ENCODE measurements around the gene PCDHA13.
"Not testable (repeated sequence)": the region's sequence is repeated elsewhere in the genome, so short reads cannot be mapped to it uniquely, and the experiment has no call there.

The PCDHA13 gene, protein sequence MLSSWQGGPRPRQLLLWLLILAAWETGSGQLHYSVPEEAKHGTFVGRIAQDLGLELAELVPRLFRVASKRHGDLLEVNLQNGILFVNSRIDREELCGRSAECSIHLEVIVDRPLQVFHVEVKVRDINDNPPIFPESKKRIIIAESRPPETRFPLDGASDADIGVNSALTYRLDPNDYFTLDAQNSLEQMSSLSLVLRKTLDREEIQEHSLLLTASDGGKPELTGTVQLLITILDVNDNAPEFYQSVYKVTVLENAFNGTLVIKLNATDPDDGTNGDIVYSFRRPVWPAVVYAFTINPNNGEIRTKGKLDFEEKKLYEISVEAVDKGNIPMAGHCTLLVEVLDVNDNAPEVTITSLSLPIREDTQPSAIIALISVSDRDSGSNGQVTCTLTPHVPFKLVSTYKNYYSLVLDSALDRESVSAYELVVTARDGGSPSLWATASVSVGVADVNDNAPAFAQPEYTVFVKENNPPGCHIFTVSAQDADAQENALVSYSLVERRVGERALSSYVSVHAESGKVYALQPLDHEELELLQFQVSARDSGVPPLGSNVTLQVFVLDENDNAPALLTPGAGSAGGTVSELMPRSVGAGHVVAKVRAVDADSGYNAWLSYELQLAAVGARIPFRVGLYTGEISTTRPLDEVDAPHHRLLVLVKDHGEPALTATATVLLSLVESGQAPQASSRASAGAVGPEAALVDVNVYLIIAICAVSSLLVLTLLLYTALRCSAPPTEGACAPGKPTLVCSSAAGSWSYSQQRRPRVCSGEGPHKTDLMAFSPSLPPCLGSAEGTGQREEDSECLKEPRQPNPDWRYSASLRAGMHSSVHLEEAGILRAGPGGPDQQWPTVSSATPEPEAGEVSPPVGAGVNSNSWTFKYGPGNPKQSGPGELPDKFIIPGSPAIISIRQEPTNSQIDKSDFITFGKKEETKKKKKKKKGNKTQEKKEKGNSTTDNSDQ

GRCh38 chr5:140881889-140882590 is at the start of gene PCDHA13:
Gene PCDHA13 (plus strand): TSS chr5:140882124. CDS start chr5:140882269, 145 bp downstream.
- DNase-seq, result no peak

DNA sequence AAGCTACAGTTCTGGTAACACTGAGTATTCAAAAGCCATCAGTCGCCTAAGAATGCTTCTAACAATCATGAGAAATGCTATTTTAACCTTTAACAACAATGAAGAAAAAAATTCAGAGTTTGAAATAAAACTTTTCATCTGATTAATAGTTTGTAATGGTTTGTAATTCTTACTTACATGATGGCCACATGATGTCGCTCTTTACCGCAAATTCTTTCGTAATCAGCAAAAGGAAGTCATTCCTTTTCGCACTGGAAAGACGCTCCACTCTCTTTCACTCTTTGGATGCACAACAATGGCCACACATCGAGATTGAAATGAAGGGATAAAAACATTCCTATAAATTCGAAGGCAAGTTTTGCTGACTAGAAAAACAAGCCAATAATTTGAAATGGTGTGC is 47.9 kb upstream of the PCDHA13 start, which contains the start of gene PCDHA7:
PCDHA7 (plus strand) TSS at position 277 of the 400 bp plus-strand sequence; CDS start at position 392, 115 bp downstream.
- no peak for DNase-seq

DNA sequence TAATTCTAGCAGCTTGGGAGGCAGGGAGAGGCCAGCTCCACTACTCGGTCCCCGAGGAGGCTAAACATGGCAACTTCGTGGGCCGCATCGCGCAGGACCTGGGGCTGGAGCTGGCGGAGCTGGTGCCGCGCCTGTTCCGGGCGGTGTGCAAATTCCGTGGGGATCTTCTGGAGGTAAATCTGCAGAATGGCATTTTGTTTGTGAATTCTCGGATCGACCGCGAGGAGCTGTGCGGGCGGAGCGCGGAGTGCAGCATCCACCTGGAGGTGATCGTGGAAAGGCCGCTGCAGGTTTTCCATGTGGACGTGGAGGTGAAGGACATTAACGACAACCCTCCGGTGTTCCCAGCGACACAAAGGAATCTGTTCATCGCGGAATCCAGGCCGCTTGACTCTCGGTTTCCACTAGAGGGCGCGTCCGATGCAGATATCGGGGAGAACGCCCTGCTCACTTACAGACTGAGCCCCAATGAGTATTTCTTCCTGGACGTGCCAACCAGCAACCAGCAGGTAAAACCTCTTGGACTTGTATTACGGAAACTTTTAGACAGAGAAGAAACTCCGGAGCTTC is 47.4 kb upstream of the PCDHA13 start:
- not testable (repeated sequence) for DNase-seq

- no peak for DNase-seq
Measured at GRCh38 chr5:140835622-140836510, 46.1 kb upstream of the PCDHA13 start.

- no peak for DNase-seq
Measured at GRCh38 chr5:140840978-140841962, 40.7 kb upstream of the PCDHA13 start, which contains the start of gene PCDHA8. Gene PCDHA8 (plus strand): TSS chr5:140841187. CDS start chr5:140841322, 135 bp downstream.

DNA sequence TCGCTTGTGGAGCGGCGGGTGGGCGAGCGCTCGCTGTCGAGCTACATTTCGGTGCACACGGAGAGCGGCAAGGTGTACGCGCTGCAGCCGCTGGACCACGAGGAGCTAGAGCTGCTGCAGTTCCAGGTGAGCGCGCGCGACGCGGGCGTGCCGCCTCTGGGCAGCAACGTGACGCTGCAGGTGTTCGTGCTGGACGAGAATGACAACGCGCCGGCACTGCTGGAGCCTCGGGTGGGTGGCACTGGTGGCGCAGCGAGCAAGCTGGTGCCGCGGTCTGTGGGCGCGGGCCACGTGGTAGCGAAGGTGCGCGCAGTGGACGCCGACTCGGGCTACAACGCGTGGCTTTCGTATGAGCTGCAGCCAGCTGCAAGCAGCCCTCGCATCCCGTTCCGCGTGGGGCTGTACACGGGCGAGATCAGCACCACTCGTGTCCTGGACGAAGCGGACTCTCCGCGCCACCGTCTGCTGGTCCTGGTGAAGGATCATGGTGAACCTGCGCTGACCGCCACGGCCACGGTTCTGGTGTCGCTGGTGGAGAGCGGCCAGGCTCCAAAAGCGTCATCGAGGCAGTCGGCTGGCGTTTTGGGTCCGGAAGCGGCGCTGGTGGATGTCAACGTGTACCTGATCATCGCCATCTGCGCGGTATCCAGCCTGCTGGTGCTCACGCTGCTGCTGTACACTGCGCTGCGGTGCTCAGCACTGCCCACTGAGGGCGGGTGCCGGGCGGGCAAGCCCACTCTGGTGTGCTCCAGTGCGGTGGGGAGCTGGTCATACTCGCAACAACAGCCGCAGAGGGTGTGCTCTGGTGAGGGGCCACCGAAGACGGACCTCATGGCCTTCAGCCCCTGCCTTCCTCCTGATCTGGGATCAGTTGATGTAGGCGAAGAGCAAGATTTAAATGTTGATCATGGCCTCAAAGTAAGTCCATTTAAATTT is 38.9 kb upstream of the PCDHA13 start:
- DNase-seq, result no peak

DNA sequence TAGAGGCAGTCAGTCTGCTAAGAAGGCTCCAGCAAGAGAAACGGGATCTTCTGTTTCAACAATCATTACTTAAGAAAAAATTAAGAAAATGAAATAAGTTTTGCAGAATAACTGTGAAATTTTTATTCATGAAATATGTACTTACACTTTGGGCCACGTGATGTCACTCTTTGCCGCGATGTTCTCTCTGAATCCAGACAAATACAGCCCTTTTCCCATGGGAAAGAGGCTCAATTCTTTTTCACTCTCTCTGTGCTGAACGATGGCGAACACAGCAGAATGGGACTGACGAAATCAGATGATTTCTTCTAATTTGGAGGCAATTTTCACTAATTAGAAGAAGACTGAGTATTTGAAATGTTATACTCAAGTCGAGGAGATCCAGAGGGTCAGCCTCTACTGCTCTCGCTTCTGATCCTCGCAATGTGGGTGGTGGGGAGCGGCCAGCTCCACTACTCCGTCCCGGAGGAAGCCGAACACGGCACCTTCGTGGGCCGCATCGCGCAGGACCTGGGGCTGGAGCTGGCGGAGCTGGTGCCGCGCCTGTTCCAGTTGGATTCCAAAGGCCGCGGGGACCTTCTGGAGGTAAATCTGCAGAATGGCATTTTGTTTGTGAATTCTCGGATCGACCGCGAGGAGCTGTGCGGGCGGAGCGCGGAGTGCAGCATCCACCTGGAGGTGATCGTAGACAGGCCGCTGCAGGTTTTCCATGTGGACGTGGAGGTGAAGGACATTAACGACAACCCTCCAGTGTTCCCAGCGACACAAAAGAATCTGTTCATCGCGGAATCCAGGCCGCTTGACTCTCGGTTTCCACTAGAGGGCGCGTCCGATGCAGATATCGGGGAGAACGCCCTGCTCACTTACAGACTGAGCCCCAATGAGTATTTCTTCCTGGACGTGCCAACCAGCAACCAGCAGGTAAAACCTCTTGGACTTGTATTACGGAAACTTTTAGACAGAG is 33.5 kb upstream of the PCDHA13 start, which contains the start of gene PCDHA9:
PCDHA9 (plus strand) TSS at position 244 of the 964 bp plus-strand sequence; CDS start at position 358, 114 bp downstream.
- DNase-seq, result not testable (repeated sequence)

GRCh38 chr5:140849831-140850634 is 31.9 kb upstream of the PCDHA13 start:
- not testable (repeated sequence) for DNase-seq

DNA sequence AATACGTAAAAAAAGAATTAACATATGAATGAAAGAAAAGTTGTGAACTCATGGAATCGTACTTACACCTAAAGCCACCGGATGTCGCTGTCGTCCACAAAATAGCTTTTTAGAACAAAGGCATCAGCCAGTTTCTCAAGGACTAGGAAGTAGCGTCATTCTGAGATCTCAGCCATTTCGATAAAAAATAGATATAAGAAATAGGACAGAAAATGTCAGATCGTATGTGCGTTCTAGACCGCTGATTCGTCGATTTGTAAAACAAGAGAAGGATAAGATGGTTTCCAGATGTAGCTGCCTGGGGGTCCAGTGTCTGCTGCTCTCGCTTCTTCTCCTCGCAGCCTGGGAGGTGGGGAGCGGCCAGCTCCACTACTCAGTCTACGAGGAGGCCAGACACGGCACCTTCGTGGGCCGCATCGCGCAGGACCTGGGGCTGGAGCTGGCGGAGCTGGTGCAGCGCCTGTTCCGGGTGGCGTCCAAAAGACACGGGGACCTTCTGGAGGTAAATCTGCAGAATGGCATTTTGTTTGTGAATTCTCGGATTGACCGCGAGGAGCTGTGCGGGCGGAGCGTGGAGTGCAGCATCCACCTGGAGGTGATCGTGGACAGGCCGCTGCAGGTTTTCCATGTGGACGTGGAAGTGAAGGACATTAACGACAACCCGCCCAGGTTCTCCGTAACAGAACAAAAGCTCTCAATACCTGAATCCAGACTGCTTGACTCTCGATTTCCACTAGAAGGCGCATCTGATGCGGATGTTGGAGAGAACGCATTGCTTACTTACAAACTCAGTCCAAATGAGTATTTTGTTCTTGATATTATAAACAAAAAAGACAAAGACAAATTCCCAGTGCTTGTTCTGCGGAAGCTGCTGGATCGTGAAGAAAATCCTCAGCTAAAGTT is 25.9 kb upstream of the PCDHA13 start, which contains the start of gene PCDHA10:
PCDHA10 (plus strand) TSS at position 126 of the 903 bp plus-strand sequence; CDS start at position 278, 152 bp downstream.
- no peak for DNase-seq

GRCh38 chr5:140857177-140857986 is 24.5 kb upstream of the PCDHA13 start:
- no peak for DNase-seq

GRCh38 chr5:140857987-140858240 is 24.0 kb upstream of the PCDHA13 start:
- no peak for DNase-seq

DNA sequence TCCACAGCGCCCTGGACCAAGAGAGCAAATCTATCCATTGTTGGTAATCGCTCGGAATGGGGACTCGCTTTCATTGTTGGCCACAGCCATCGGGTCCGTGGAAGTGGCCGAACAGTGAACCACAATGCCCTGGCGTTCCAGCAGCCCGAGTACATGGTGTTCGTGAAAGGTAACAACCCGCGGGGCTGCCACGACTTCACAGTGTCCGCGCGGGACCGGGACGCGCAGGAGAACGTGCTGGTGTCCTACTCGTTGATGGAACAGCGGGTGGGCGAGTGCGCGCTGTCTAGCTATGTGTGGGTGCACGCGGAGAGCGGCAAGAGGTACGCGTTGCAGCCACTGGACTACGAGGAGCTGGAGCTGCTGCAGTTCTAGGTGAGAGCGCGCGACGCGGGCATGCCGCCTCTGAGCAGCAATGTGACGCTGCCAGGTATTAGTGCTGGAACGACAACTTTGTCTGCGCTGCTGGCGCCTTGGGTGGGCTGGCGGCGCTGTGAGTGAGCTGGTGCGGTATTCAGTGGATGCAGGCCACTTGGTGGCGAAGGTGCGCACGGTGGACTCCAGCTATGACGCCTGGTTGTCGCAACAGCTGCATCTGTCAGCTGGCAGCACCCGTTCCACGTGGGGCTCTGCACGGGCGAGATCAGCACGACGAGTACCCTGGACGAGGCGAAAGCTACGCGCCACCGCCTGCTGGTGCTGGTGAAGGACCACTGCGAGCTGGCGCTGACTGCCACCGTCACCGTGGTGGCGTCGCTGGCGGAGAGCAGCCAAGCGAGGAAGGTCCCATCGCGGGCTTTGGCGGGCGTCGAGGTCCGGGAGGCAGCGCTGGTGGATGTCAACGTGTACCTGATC is 19.3 kb upstream of the PCDHA13 start:
- no peak for DNase-seq

GRCh38 chr5:140868721-140869554 is 13.0 kb upstream of the PCDHA13 start, which contains the start of gene PCDHA11:
Gene PCDHA11 (plus strand): TSS chr5:140868957. CDS start chr5:140869104, 147 bp downstream.
- no peak for DNase-seq

Measured in inflammatory macrophage treated with lipopolysaccharide for 1 hour (primary cell).